Lower leg skin (tissue), 3 donors: Measurements from ENCODE around the gene USP34.

ENCODE experiments used
- CTCF ChIP-seq, 3 donors: fragments of 450-650 bp; IDR thresholded peaks; one replicate each; pipeline ENCODE4 v1.5.1; 2016; ENCODE audit warnings: antibody characterized with exemption in 3 of 3, mild to moderate bottlenecking in 3 of 3, moderate library complexity in 2 of 3
- POLR2A ChIP-seq, 2 donors: fragments of 450-650 bp; IDR thresholded peaks; one replicate each; pipeline ENCODE4 v1.6.1; 2016 to 2017; ENCODE audit warnings: antibody characterized with exemption in 2 of 2, mild to moderate bottlenecking in 1 of 2, moderate library complexity in 1 of 2

GRCh38 chr2:61437170-61437569, 33.7 kb downstream of the USP34 start:
- TF ChIP-seq POLR2A (IDR thresholded peaks at IDR 0.05) (no peak), CTCF (IDR thresholded peaks at IDR 0.05) (no peak)
